Colonic mucosa (tissue), 4 donors: ENCODE results near the gene NNAT. TPM values are rescaled to one million over a fixed set of nuclear protein-coding genes. Genes with fewer than 3 reads are reported as not detected.
"Not testable (repeated sequence)": the region's sequence is repeated elsewhere in the genome, so short reads cannot be mapped to it uniquely, and the experiment has no call there.

Experiments used
- DNase-seq: peaks from one replicate; pipeline ENCODE4 v3.0.0-alpha.2; 2020
- H3K27ac ChIP-seq: fragments of 200-600 bp; one replicate; pipeline ENCODE4 v1.8.0; 2021
- H3K27me3 ChIP-seq: fragments of 200-600 bp; one replicate; pipeline ENCODE4 v1.8.0; 2021
- H3K36me3 ChIP-seq: fragments of 200-600 bp; one replicate; pipeline ENCODE4 v1.8.0; 2021
- H3K4me1 ChIP-seq: fragments of 200-600 bp; one replicate; pipeline ENCODE4 v1.8.0; 2021; ENCODE audit warnings: mild to moderate bottlenecking
- H3K4me3 ChIP-seq: fragments of 200-600 bp; one replicate; pipeline ENCODE4 v1.8.0; 2021
- H3K9ac ChIP-seq, 2 donors: one replicate each; pipeline ENCODE4 v1.7.0; 2013; ENCODE audit warnings: control low read depth in 2 of 2, low read depth in 2 of 2, low read length in 2 of 2
- H3K9me3 ChIP-seq: fragments of 200-600 bp; one replicate; pipeline ENCODE4 v1.8.0; 2021
- CTCF ChIP-seq: fragments of 200-600 bp; IDR thresholded peaks from one replicate; pipeline ENCODE4 v1.8.0; 2022; ENCODE audit warnings: antibody characterized with exemption, mild to moderate bottlenecking
- intact Hi-C: fragments of 100-400 bp; cut with DNase I; formaldehyde crosslinking; loops from one replicate; pipeline ENCODE4 v1.14.1; 2022
- total RNA-seq, 2 donors: library from RNA; stranded (reverse); fragmentation: NEBNext Ultra II Directional in 1 of 2; extraction: Animal tissue kit (Norgen Biotek cat#: 25700) in 1 of 2; gene quantifications; one replicate each; pipeline ENCODE4 v1.2.1, GENCODE V29; 2021
- donor health status: healthy.
- donor health status: DM: no; HTN: no; CAD: no.
- donor health status: DM: no; HTN: no; CAD: no.

Gene NNAT
- total RNA-seq, 2 donors from 2014 or later = 3.3 TPM; not detected in 1

- no peak for TF ChIP-seq CTCF
- no peak for DNase-seq
- Histone ChIP-seq H3K27me3 (no peaks in the 10 kb centered on the region), H3K9me3 (no peaks in the 10 kb centered on the region), H3K9ac (no peak overlapping the region), H3K4me3 (no peak overlapping the region), H3K4me1 (peaks cover 5% of the 10 kb centered on the region), H3K27ac (no peak overlapping the region), H3K36me3 (no peaks in the 10 kb centered on the region)
- intact Hi-C loops = no loop called here
These were observed 24.5 kb downstream of the NNAT start for GRCh38 chr20:37545516-37545915.

GRCh38 chr20:37547912-37548311 lies 26.9 kb downstream of the NNAT start:
- Histone ChIP-seq H3K27me3 (no peaks in the 10 kb centered on the region), H3K9ac (no peak overlapping the region), H3K27ac (no peak overlapping the region), H3K36me3 (no peaks in the 10 kb centered on the region), H3K9me3 (no peaks in the 10 kb centered on the region), H3K4me1 (no peaks in the 10 kb centered on the region), H3K4me3 (no peak overlapping the region)
- no peak for DNase-seq
- intact Hi-C loops = no loop called here
- TF ChIP-seq CTCF = no peak

GRCh38 chr20:37550101-37550920 lies 29.3 kb downstream of the NNAT start:
- H3K9me3 ChIP-seq, H3K27me3 ChIP-seq, H3K4me1 ChIP-seq, H3K36me3 ChIP-seq, H3K27ac ChIP-seq, H3K9ac ChIP-seq, H3K4me3 ChIP-seq, intact Hi-C loops, DNase-seq: not testable (repeated sequence)

GRCh38 chr20:37551660-37552059 lies 30.6 kb downstream of the NNAT start:
- intact Hi-C loops, H3K9ac ChIP-seq, DNase-seq, H3K27ac ChIP-seq, H3K9me3 ChIP-seq, H3K27me3 ChIP-seq, H3K4me3 ChIP-seq, H3K36me3 ChIP-seq, H3K4me1 ChIP-seq: not testable (repeated sequence)

GRCh38 chr20:37552415-37552814 lies 31.4 kb downstream of the NNAT start:
- Histone ChIP-seq H3K27me3 (no peaks in the 10 kb centered on the region), H3K4me3 (no peak overlapping the region), H3K4me1 (no peaks in the 10 kb centered on the region), H3K9me3 (no peaks in the 10 kb centered on the region), H3K9ac (no peak overlapping the region), H3K36me3 (no peaks in the 10 kb centered on the region), H3K27ac (no peak overlapping the region)
- no peak for DNase-seq
- intact Hi-C loops = no loop called here
- TF ChIP-seq CTCF = no peak

- H3K9ac ChIP-seq, H3K36me3 ChIP-seq, H3K9me3 ChIP-seq, H3K4me3 ChIP-seq, H3K27me3 ChIP-seq, DNase-seq, intact Hi-C loops, H3K4me1 ChIP-seq, H3K27ac ChIP-seq: not testable (repeated sequence)
These were observed 33.8 kb downstream of the NNAT start for GRCh38 chr20:37554721-37555298.

- no peaks in the 10 kb centered on the region for H3K4me1 ChIP-seq
- H3K9ac ChIP-seq = no peak overlapping the region
- no peaks in the 10 kb centered on the region for H3K36me3 ChIP-seq
- H3K4me3 ChIP-seq = no peak overlapping the region
- no peaks in the 10 kb centered on the region for H3K9me3 ChIP-seq
- no peak overlapping the region for H3K27ac ChIP-seq
- no peak for TF ChIP-seq CTCF
- H3K27me3 ChIP-seq = no peaks in the 10 kb centered on the region
- intact Hi-C loops = no loop called here
- no peak for DNase-seq
These were observed 35.5 kb downstream of the NNAT start for GRCh38 chr20:37556538-37556937.
